ENCODE results near the gene NUPR1.
"Not testable (repeated sequence)": the region's sequence is repeated elsewhere in the genome, so short reads cannot be mapped to it uniquely, and the experiment has no call there.

The NUPR1 gene

GRCh38 chr16:28498666-28499381 lies 40.0 kb downstream of the NUPR1 start:
- no peak for DNase-seq (ENCODE audit: low read depth)

- no peak for DNase-seq (ENCODE audit: low read depth)
These were observed 40.7 kb downstream of the NUPR1 start for GRCh38 chr16:28497861-28498599.

- DNase-seq (ENCODE audit: low read depth), result no peak
These were observed 41.4 kb downstream of the NUPR1 start for GRCh38 chr16:28497386-28497785.

- no peak for DNase-seq (ENCODE audit: low read depth)
These were observed 41.9 kb downstream of the NUPR1 start for GRCh38 chr16:28496844-28497243.

DNA sequence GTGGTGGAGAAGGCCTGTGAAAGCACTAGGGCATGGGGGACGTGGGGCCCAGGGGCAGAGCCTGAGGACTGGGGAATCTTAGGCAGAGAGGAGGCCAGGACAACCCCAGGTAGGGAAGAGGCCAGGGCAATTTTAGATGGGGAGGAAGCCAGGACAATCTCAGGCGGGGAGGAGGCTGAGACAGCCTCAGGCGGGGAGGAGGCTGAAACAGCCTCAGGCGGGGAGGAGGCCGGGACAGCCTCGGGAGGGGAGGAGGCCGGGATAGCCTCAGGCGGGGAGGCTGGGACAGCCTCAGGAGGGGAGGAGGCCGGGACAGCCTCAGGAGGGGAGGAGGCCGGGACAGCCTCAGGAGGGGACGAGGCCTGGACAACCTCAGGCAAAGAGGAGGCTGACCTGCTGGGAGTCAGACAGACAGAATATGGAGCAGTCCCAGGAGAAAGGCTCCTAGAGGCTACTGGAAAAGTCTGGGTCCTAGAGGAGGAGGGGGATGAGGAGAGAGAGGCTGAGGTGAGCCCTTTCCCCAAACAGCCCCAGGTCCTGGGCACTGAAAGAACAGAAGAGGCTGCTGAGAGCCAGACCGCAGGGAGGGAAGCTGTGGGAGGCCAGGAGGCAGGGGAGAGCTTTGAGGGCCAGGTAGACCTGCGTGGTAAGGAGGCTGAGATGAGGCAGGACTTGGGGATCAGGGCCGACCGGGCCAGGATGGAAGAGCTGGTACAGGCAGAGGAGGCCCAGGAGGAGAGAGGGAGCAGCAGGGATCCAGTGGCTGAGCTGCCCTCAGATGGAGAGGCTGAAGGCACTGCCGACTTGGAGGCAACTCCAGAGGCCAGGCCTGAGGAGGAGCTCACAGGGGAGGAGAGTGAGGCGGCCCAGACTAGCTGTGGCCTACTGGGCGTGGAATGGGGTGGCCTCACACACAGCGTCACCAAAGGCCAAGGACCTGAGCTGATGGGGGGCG lies 42.7 kb downstream of the NUPR1 start:
- no peak for DNase-seq (ENCODE audit: low read depth)

- DNase-seq (ENCODE audit: low read depth), result no peak
These were observed 43.5 kb downstream of the NUPR1 start for GRCh38 chr16:28495098-28495793.

DNA sequence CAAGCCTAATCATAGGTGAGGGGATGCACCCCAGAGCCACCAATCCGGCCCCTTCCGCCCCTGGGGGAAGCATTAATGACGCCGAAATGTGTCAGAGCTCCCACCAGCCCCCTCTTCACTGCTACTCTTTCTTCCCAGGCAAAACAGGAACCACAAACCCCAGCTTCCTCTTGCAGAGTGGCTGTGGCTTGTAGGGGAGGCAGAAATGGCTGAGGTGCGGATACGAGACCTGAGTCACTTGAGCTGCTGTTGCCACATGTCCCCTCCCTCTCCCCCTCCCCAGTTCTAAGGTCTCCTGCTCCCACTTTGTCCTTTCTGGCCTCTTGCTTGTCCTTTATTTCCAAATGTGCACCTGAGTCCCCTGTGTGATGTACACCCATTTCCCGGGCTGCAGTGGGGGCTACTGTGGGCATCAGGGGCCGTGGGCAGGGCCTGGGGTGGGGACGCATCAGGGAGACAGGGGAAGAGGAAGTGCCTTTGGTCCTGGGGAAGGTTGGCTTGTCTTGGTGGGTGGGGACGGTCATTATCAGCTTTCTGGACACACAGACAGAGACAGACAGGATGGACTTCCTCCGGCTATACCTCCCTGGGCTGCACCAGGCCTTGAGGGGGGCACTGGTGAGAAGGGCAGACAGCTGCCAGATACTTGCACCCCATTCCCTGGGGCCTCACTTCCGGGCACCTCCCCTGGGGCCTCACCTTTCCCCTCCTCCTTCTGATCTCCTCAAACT lies 44.5 kb downstream of the NUPR1 start, which contains the start of gene APOBR:
TSS of gene APOBR (plus strand) at position 523 of the 731 bp plus-strand sequence. CDS start at position 562, 39 bp downstream.
- no peak for DNase-seq (ENCODE audit: low read depth)

DNA sequence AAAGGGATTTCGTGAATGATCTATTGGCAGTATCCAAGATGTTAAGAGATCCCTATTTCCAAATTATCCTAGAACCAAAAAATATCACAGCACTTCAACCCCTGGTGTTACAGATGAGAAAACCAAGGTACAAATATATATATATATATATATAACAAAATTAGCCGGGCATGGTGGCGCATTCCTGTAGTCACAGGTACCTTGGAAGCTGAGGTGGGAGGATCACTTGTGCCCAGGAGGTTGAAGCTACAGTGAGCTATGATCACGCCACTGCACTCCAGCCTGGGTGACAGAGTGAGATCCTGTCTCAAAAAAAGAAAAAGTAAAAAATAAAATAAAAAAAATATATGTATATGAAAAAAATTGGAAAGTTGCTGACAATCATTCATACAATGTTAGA lies 46.3 kb downstream of the NUPR1 start:
- no peak for DNase-seq (ENCODE audit: low read depth)

- peak; percentile 96 for DNase-seq (ENCODE audit: low read depth)
These were observed 46.8 kb downstream of the NUPR1 start, which contains the start of gene CLN3 for GRCh38 chr16:28491970-28492474. Gene CLN3, minus strand, starts transcription at chr16:28492074. Its CDS starts 315 bp downstream, at chr16:28491759.

DNA sequence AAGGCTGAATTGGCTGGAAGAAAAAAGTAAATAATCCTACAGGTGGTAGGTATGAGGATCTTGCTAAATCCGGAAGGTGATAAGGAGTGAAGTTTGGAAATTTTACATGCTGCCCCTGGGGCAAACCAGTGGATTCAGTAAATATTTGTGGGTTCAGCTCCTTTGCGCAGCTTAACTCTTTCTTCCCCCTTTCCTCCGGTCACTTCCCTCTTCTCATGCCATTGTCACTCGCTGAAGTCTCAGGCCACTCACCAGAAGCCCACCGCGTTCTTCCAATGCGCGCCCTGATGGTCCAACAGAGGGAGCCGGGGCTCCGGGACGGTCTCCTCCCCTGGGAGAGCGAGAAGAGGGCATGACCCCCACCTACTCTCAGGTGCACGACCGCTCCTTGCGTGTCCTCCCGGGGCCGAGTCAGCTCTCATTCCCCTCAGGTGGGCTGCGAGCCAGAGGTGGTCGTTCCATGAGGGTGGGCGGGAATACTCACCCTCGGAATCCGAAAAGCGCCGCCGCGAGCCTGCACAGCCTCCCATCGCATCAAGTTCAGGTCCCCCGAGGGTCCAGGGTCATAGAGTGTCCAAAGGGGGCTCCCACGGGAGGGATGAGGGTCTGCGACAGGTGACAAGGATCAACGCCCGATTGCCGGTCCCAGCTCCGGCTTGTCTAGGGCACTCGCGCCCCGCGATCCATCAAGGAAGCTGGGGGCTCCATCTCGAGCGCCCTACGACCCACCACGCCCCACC lies 47.4 kb downstream of the NUPR1 start:
- peak; percentile 42 for DNase-seq (ENCODE audit: low read depth)

GRCh38 chr16:28486266-28486665 lies 52.5 kb downstream of the NUPR1 start:
- no peak for DNase-seq (ENCODE audit: low read depth)

DNA sequence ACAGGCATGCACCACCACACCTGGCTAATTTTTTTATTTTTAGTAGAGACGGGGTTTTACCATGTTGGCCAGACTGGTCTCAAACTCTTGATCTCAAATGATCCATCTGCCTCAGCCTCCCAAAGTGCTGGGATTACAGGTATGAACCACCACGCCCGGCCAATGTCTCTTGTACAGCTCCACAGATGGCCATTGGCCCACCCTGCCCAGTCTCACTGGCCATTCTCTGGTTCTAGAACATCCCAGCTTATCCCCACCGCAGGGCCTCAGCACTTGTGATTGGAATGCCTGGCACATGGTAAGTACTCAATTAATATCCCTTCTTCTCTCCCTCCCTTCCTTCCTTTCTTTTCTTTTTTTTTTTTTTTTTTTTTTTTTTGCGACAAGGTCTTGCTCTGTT lies 55.4 kb downstream of the NUPR1 start:
- not testable (repeated sequence) for DNase-seq (ENCODE audit: low read depth)
